T-cell (primary cell): ENCODE measurements around the gene ZDHHC14. TPM values are rescaled to one million over a fixed set of nuclear protein-coding genes. Genes with fewer than 3 reads are reported as not detected.

Experiments used
- ATAC-seq, 4 experiments: fragments of 200-7000 bp in 3 of 4; fragments of 150-1000 bp in 1 of 4; cut with Tn5 transposase; replicated peaks in 1 of 4; 1 replicate in 3 of 4; 2 replicates in 1 of 4; pipeline ENCODE4 v1.10.0; 2021; ENCODE audit warnings: moderate library complexity in 3 of 4, mild to moderate bottlenecking in 2 of 4, moderate number of reproducible peaks in 1 of 4
- CTCF ChIA-PET, 2 donors: fragments of 300-600 bp; sonication (Branson Sonifier 250); formaldehyde crosslinking; loops; one replicate each; lab custom pipeline; 2022; ENCODE audit warnings: antibody characterized with exemption in 2 of 2; lab: Charles Lee
- POLR2A ChIA-PET, 2 donors: fragments of 300-600 bp; sonication (Branson Sonifier 250); formaldehyde crosslinking; loops; one replicate each; lab custom pipeline; 2022; ENCODE audit warnings: antibody characterized with exemption in 2 of 2; lab: Charles Lee
- DNase-seq, 35 experiments: peaks; one replicate each; pipeline versions ENCODE4 v3.0.0 to v3.0.0-alpha.2; 2013 to 2023
- H3K27ac ChIP-seq: one replicate; pipeline ENCODE4 v1.5.1; 2013; ENCODE audit warnings: low read length
- H3K27me3 ChIP-seq, 2 experiments: replicated peaks in 1 of 2; 1 replicate in 1 of 2; 2 replicates in 1 of 2; pipeline versions ENCODE4 v1.6.1 to v1.7.0; 2013; ENCODE audit warnings: low read length in 1 of 2, mixed read lengths in 1 of 2; ENCODE audit not compliant: control insufficient read depth in 2 of 2, insufficient read depth in 2 of 2; ENCODE audit errors: extremely low read depth in 1 of 2
- H3K36me3 ChIP-seq, 2 donors: 1 replicate in 1 of 2; 2 replicates in 1 of 2; pipeline versions ENCODE4 v1.6.1 to v1.7.0; 2013; ENCODE audit warnings: low read length in 1 of 2; ENCODE audit not compliant: control insufficient read depth in 2 of 2, insufficient read depth in 1 of 2; ENCODE audit errors: extremely low read depth in 1 of 2
- H3K4me1 ChIP-seq, 2 experiments: 1 replicate in 1 of 2; 2 replicates in 1 of 2; pipeline versions ENCODE4 v1.6.1 to v1.7.0; 2013; ENCODE audit warnings: low read length in 2 of 2, mixed read lengths in 1 of 2; ENCODE audit not compliant: insufficient read depth in 2 of 2, control insufficient read depth in 1 of 2; ENCODE audit errors: extremely low read depth in 1 of 2
- H3K4me3 ChIP-seq, 2 donors: 1 replicate in 1 of 2; 2 replicates in 1 of 2; pipeline versions ENCODE4 v1.5.1 to v1.7.0; 2013; ENCODE audit warnings: mild to moderate bottlenecking in 2 of 2, low read length in 1 of 2, moderate library complexity in 1 of 2; ENCODE audit not compliant: control insufficient read depth in 1 of 2; ENCODE audit errors: extremely low read depth in 1 of 2
- H3K9me3 ChIP-seq: 2 replicates; pipeline ENCODE4 v1.7.0; 2013
- H3K27ac Mint-ChIP-seq, 2 donors: one replicate each; pipeline ENCODE4 v1.8.0; 2020 to 2021; ENCODE audit warnings: mild to moderate bottlenecking in 2 of 2, mixed read lengths in 2 of 2
- H3K27me3 Mint-ChIP-seq, 2 donors: one replicate each; pipeline ENCODE4 v1.8.0; 2021 to 2022; ENCODE audit warnings: mixed read lengths in 2 of 2
- H3K36me3 Mint-ChIP-seq: one replicate; pipeline ENCODE4 v1.8.0; 2021; ENCODE audit warnings: mixed read lengths
- H3K4me1 Mint-ChIP-seq, 3 donors: one replicate each; pipeline ENCODE4 v1.8.0; 2020 to 2022; ENCODE audit warnings: mixed read lengths in 3 of 3, mild to moderate bottlenecking in 1 of 3
- H3K4me3 Mint-ChIP-seq, 3 donors: one replicate each; pipeline ENCODE4 v1.8.0; 2020 to 2022; ENCODE audit warnings: mild to moderate bottlenecking in 3 of 3, mixed read lengths in 3 of 3, moderate library complexity in 3 of 3
- H3K9me3 Mint-ChIP-seq, 3 donors: one replicate each; pipeline ENCODE4 v1.8.0; 2020 to 2022; ENCODE audit warnings: mixed read lengths in 3 of 3
- WGBS: methylation state at CpG from one replicate; pipeline ENCODE4 v1.1.5; 2013; ENCODE audit warnings: missing lambda C conversion rate; ENCODE audit not compliant: insufficient coverage; 5-methylcytosine and 5-hydroxymethylcytosine counted together
- total RNA-seq, 35 experiments: library from RNA in 6 of 35; stranded (reverse) in 6 of 35; fragments of 120-200 nt in 1 of 35; gene quantifications; one replicate each; pipeline versions ENCODE4 v1.2.1 to v1.2.4 and lab custom pipeline; 2013 to 2026

ZDHHC14 gene
- total RNA-seq, 5 donors from 2014 or later (not counting 1 experiment from before 2014, with no cell fraction given) = 2.1 to 3.7 (median 2.6) TPM

- no peak overlapping the region for H3K27ac ChIP-seq
- H3K4me3 ChIP-seq = no peak overlapping the region
- WGBS = 95% methylated on average over 4 of the region's 8 CpGs
- POLR2A ChIA-PET = no interaction called here
- no peaks in the 10 kb centered on the region for H3K9me3 ChIP-seq
- DNase-seq (no peak), ATAC-seq (no peak)
- H3K9me3 Mint-ChIP-seq = no peaks in the 10 kb centered on the region
- CTCF ChIA-PET = interaction anchor here in 1 of 2 donors (1.0 kb wide), 1 partner anchor 11 kb away, joined by 3 read pairs; no protein-coding TSS in a partner anchor
- peaks cover 7% of the 10 kb centered on the region for H3K36me3 Mint-ChIP-seq
- no peak overlapping the region for H3K27ac Mint-ChIP-seq
- H3K4me1 Mint-ChIP-seq = peaks cover 0 to 1% (median 0%) of the 10 kb centered on the region in 3 donors
- no peaks in the 10 kb centered on the region for H3K27me3 Mint-ChIP-seq
- H3K4me3 Mint-ChIP-seq = no peak overlapping the region
- peaks cover 0 to 10% of the 10 kb centered on the region in 2 donors for H3K36me3 ChIP-seq
- no peaks in the 10 kb centered on the region for H3K4me1 ChIP-seq
- no peaks in the 10 kb centered on the region for H3K27me3 ChIP-seq
These were observed 274.1 kb downstream of the ZDHHC14 start for GRCh38 chr6:157655139-157655538.

- ChIA-PET CTCF (interaction anchor here in 1 of 2 donors (0.6 kb wide), 2 partner anchors 115 to 754 kb away, joined by 3 read pairs; no protein-coding TSS in a partner anchor), POLR2A (no interaction called here)
- H3K27ac Mint-ChIP-seq = no peak overlapping the region
- no peak for DNase-seq
- peaks cover 7% of the 10 kb centered on the region for H3K36me3 Mint-ChIP-seq
- H3K4me3 Mint-ChIP-seq = no peak overlapping the region
- Histone ChIP-seq H3K4me1 (no peaks in the 10 kb centered on the region), H3K4me3 (no peak overlapping the region), H3K9me3 (no peaks in the 10 kb centered on the region), H3K27me3 (no peaks in the 10 kb centered on the region), H3K36me3 (peaks cover 0 to 13% of the 10 kb centered on the region in 2 donors), H3K27ac (no peak overlapping the region)
- H3K9me3 Mint-ChIP-seq = no peaks in the 10 kb centered on the region
- ATAC-seq = no peak
- peaks cover 0 to 1% (median 0%) of the 10 kb centered on the region in 3 donors for H3K4me1 Mint-ChIP-seq
- H3K27me3 Mint-ChIP-seq = no peaks in the 10 kb centered on the region
- 94% methylated on average over 5 of the region's 7 CpGs for WGBS
These were observed 275.5 kb downstream of the ZDHHC14 start for GRCh38 chr6:157656437-157656997.

- no peaks in the 10 kb centered on the region for H3K27me3 ChIP-seq
- H3K27me3 Mint-ChIP-seq = no peaks in the 10 kb centered on the region
- H3K4me3 Mint-ChIP-seq = no peak overlapping the region
- H3K36me3 ChIP-seq = peaks cover 0 to 13% of the 10 kb centered on the region in 2 donors
- H3K36me3 Mint-ChIP-seq = peaks cover 4% of the 10 kb centered on the region
- POLR2A ChIA-PET = interaction anchor here in 1 of 2 donors (0.5 kb wide), 1 partner anchor 215 kb away, joined by 4 read pairs; no protein-coding TSS in a partner anchor
- CTCF ChIA-PET = no interaction called here
- H3K4me3 ChIP-seq = no peak overlapping the region
- H3K9me3 ChIP-seq = no peaks in the 10 kb centered on the region
- H3K27ac ChIP-seq = no peak overlapping the region
- no peak for ATAC-seq
- H3K27ac Mint-ChIP-seq = no peak overlapping the region
- no peak for DNase-seq
- H3K4me1 Mint-ChIP-seq = peaks cover 0 to 1% (median 0%) of the 10 kb centered on the region in 3 donors
- H3K9me3 Mint-ChIP-seq = no peaks in the 10 kb centered on the region
- H3K4me1 ChIP-seq = no peaks in the 10 kb centered on the region
- WGBS = 100% methylated on average over 3 of the region's 5 CpGs
These were observed 276.8 kb downstream of the ZDHHC14 start for GRCh38 chr6:157657754-157658153.

GRCh38 chr6:157658301-157658700 lies 277.3 kb downstream of the ZDHHC14 start:
- WGBS = 100% methylated on average over 1 of the region's 4 CpGs
- H3K9me3 ChIP-seq = no peaks in the 10 kb centered on the region
- H3K36me3 ChIP-seq = peaks cover 0 to 13% of the 10 kb centered on the region in 2 donors
- CTCF ChIA-PET = no interaction called here
- H3K4me1 ChIP-seq = no peaks in the 10 kb centered on the region
- H3K27ac Mint-ChIP-seq = no peak overlapping the region
- DNase-seq (no peak), ATAC-seq (no peak)
- no peaks in the 10 kb centered on the region for H3K27me3 Mint-ChIP-seq
- no peak overlapping the region for H3K4me3 Mint-ChIP-seq
- H3K36me3 Mint-ChIP-seq = no peaks in the 10 kb centered on the region
- peaks cover 0 to 1% (median 0%) of the 10 kb centered on the region in 3 donors for H3K4me1 Mint-ChIP-seq
- H3K9me3 Mint-ChIP-seq = no peaks in the 10 kb centered on the region
- H3K27ac ChIP-seq = no peak overlapping the region
- POLR2A ChIA-PET = no interaction called here
- H3K4me3 ChIP-seq = no peak overlapping the region
- H3K27me3 ChIP-seq = no peaks in the 10 kb centered on the region

GRCh38 chr6:157659536-157660271 lies 278.7 kb downstream of the ZDHHC14 start:
- H3K27me3 Mint-ChIP-seq = no peaks in the 10 kb centered on the region
- no peaks in the 10 kb centered on the region for H3K36me3 Mint-ChIP-seq
- Histone ChIP-seq H3K36me3 (peaks cover 0 to 8% of the 10 kb centered on the region in 2 donors), H3K9me3 (no peaks in the 10 kb centered on the region), H3K27ac (no peak overlapping the region), H3K4me1 (no peaks in the 10 kb centered on the region), H3K4me3 (no peak overlapping the region), H3K27me3 (no peaks in the 10 kb centered on the region)
- DNase-seq (peak in 1 of 35 experiments; percentile 20), ATAC-seq (no peak)
- H3K4me1 Mint-ChIP-seq = peaks cover 0 to 1% (median 0%) of the 10 kb centered on the region in 3 donors
- no peak overlapping the region for H3K27ac Mint-ChIP-seq
- POLR2A ChIA-PET = no interaction called here
- 45% methylated on average over 5 of the region's 19 CpGs for WGBS
- H3K4me3 Mint-ChIP-seq = no peak overlapping the region
- H3K9me3 Mint-ChIP-seq = no peaks in the 10 kb centered on the region
- CTCF ChIA-PET = no interaction called here

- no peak overlapping the region for H3K4me3 Mint-ChIP-seq
- H3K36me3 ChIP-seq = peaks cover 0 to 8% of the 10 kb centered on the region in 2 donors
- no peaks in the 10 kb centered on the region for H3K36me3 Mint-ChIP-seq
- 100% methylated on average over 1 of the region's 5 CpGs for WGBS
- no peaks in the 10 kb centered on the region for H3K27me3 ChIP-seq
- no peaks in the 10 kb centered on the region for H3K9me3 Mint-ChIP-seq
- H3K27ac Mint-ChIP-seq = no peak overlapping the region
- H3K4me1 Mint-ChIP-seq = peaks cover 0 to 1% (median 0%) of the 10 kb centered on the region in 3 donors
- H3K27ac ChIP-seq = no peak overlapping the region
- ChIA-PET CTCF (interaction anchor here in 1 of 2 donors (0.7 kb wide), 1 partner anchor 446 kb away, joined by 11 read pairs; no protein-coding TSS in a partner anchor), POLR2A (no interaction called here)
- peaks cover 0 to 1% of the 10 kb centered on the region in 2 donors for H3K27me3 Mint-ChIP-seq
- ATAC-seq (no peak), DNase-seq (no peak)
- no peaks in the 10 kb centered on the region for H3K9me3 ChIP-seq
- H3K4me3 ChIP-seq = no peak overlapping the region
- no peaks in the 10 kb centered on the region for H3K4me1 ChIP-seq
These were observed 279.4 kb downstream of the ZDHHC14 start for GRCh38 chr6:157660414-157660813.
